ENCODE measurements around the gene PHF3. TPM values are rescaled to one million over a fixed set of nuclear protein-coding genes. Genes with fewer than 3 reads are reported as not detected.

The PHF3 gene
- polyA plus RNA-seq, 1 experiment = 26.6 TPM

GRCh38 chr6:63661769-63662168 is 26.2 kb downstream of the PHF3 start:
- ChIA-PET POLR2A (interaction anchor here (1.1 kb wide), 1 partner anchor 26 kb away, joined by 3 read pairs; the partner anchor contains the start of gene PHF3), CTCF (no interaction called here)
- TF ChIP-seq, protein P1, sequence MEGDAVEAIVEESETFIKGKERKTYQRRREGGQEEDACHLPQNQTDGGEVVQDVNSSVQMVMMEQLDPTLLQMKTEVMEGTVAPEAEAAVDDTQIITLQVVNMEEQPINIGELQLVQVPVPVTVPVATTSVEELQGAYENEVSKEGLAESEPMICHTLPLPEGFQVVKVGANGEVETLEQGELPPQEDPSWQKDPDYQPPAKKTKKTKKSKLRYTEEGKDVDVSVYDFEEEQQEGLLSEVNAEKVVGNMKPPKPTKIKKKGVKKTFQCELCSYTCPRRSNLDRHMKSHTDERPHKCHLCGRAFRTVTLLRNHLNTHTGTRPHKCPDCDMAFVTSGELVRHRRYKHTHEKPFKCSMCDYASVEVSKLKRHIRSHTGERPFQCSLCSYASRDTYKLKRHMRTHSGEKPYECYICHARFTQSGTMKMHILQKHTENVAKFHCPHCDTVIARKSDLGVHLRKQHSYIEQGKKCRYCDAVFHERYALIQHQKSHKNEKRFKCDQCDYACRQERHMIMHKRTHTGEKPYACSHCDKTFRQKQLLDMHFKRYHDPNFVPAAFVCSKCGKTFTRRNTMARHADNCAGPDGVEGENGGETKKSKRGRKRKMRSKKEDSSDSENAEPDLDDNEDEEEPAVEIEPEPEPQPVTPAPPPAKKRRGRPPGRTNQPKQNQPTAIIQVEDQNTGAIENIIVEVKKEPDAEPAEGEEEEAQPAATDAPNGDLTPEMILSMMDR (IDR thresholded peaks at IDR 0.05; ENCODE audit: low read depth, low read length) = no peak
- Histone ChIP-seq H3K9me3 (ENCODE audit: control insufficient read depth, insufficient read depth, low read length) (no peaks in the 10 kb centered on the region), H3K27me3 (ENCODE audit: control insufficient read depth, insufficient read depth, low read length) (no peaks in the 10 kb centered on the region), H3K27ac (ENCODE audit: low read depth, low read length) (no peak overlapping the region), H3K4me3 (ENCODE audit: low read depth, low read length) (no peak overlapping the region)
- DNase-seq (ENCODE audit: low read depth, low spot score) = no peak

DNA sequence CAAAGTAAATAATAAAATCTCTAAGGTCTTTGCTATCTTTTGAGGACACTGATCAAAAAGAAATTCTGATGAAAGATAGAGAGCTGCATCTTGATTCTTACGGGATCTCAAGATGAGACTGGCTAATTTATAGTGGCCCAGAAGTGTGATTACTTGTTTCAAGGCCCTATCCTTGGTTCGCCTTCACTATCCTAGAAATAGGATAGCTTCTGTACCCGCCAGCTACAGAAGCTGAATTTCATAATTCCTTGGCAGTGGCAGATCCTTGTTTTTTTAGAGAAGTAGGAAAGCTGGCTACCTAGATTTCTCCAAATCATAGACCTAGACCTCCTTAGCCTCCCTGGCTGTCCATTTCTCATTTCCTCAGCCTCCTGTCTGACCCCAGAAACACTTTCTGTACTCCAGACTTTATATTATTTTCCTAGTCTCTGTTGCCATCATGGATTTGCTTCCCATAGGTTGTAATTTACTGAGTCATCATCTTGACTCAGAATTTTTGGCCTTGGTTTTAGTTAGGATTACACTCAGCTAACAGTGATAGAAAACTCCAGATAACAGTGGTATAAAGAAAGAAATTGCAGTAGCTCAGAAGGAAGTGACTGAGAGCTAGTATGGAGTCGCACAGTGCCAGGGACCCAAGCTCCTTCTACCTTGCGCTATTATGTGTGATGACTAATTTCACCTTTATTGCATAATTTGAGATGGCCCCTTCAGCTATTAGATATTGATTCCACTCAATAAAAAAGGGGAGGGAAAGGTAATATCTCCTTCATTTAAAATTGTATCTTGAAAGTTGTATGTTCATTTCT is 27.7 kb downstream of the PHF3 start:
- POLR2A ChIA-PET = interaction anchor here (1.0 kb wide), 1 partner anchor 14 kb away, joined by 3 read pairs; no protein-coding TSS in a partner anchor
- Histone ChIP-seq H3K27me3 (ENCODE audit: control insufficient read depth, insufficient read depth, low read length) (no peaks in the 10 kb centered on the region), H3K4me3 (ENCODE audit: low read depth, low read length) (no peak overlapping the region), H3K27ac (ENCODE audit: low read depth, low read length) (peak overlapping the region; percentile 59), H3K9me3 (ENCODE audit: control insufficient read depth, insufficient read depth, low read length) (no peaks in the 10 kb centered on the region)
- peak; percentile 11 for DNase-seq (ENCODE audit: low read depth, low spot score)
- TF ChIP-seq, protein P1 (IDR thresholded peaks at IDR 0.05; ENCODE audit: low read depth, low read length) = no peak
- CTCF ChIA-PET = interaction anchor here (0.6 to 1.6 kb wide), 4 partner anchors 14 to 139 kb away, joined by 3 to 6 read pairs (median 4); no protein-coding TSS in a partner anchor

DNA sequence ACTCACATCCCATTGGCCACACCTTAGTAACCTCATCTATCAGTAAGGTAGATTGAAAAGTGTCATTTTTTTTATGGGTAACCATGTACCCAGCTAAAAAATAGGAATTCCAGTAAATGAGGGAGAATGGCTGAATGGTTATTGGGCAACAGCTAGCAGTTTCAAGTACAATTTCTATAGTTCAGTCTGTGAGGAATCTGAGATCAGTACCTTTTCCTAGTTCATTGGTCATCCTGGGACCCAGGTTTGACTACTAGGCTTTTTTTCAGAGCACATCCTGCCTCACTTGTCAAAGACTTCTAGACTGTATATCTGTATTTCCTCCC is 28.3 kb downstream of the PHF3 start:
- H3K9me3 ChIP-seq (ENCODE audit: control insufficient read depth, insufficient read depth, low read length) = no peaks in the 10 kb centered on the region
- CTCF ChIA-PET = interaction anchor here (1.1 to 1.6 kb wide), 3 partner anchors 15 to 139 kb away, joined by 3 to 4 read pairs (median 4); no protein-coding TSS in a partner anchor
- no peak overlapping the region for H3K4me3 ChIP-seq (ENCODE audit: low read depth, low read length)
- DNase-seq (ENCODE audit: low read depth, low spot score) = no peak
- TF ChIP-seq, protein P1 (IDR thresholded peaks at IDR 0.05; ENCODE audit: low read depth, low read length) = no peak
- POLR2A ChIA-PET = no interaction called here
- H3K27ac ChIP-seq (ENCODE audit: low read depth, low read length) = no peak overlapping the region
- H3K27me3 ChIP-seq (ENCODE audit: control insufficient read depth, insufficient read depth, low read length) = no peaks in the 10 kb centered on the region

GRCh38 chr6:63671098-63671754 is 35.6 kb downstream of the PHF3 start:
- Histone ChIP-seq H3K27me3 (ENCODE audit: control insufficient read depth, insufficient read depth, low read length) (no peaks in the 10 kb centered on the region), H3K4me3 (ENCODE audit: low read depth, low read length) (no peak overlapping the region), H3K9me3 (ENCODE audit: control insufficient read depth, insufficient read depth, low read length) (no peaks in the 10 kb centered on the region), H3K27ac (ENCODE audit: low read depth, low read length) (no peak overlapping the region)
- ChIA-PET CTCF (interaction anchor here (1.0 kb wide), 1 partner anchor 318 kb away, joined by 3 read pairs; no protein-coding TSS in a partner anchor), POLR2A (no interaction called here)
- DNase-seq (ENCODE audit: low read depth, low spot score) = no peak
- TF ChIP-seq, protein P1 (IDR thresholded peaks at IDR 0.05; ENCODE audit: low read depth, low read length) = no peak
